ENCODE data around the gene FGF4. TPM values are rescaled to one million over a fixed set of nuclear protein-coding genes. Genes with fewer than 3 reads are reported as not detected.

FGF4 gene
- total and polyA plus RNA-seq, 4 donors: not detected

Other genes with a start within 250 kb of the FGF4 start
- 10 to 100 TPM; 35.5 to 71.1 TPM for gene CCND1, start 134.2 kb downstream of the FGF4 start, total RNA-seq
- gene CCND1, start 134.2 kb downstream of the FGF4 start, polyA plus RNA-seq: 100 to 1,000 TPM in 1 of 2 donors, 10 to 100 TPM in 1; 28.9 to 100 TPM
- gene LTO1, start 100.0 kb downstream of the FGF4 start, total RNA-seq: 10 to 100 TPM in 1 of 2 donors, 1 to 10 TPM in 1; 8.3 to 12.3 TPM
- gene LTO1, start 100.0 kb downstream of the FGF4 start, polyA plus RNA-seq: 1 to 10 TPM; 4.9 to 6.4 TPM
- not detected for gene FGF19, start 71.3 kb downstream of the FGF4 start, total RNA-seq
- gene FGF19, start 71.3 kb downstream of the FGF4 start, polyA plus RNA-seq: under 1 TPM in 1 of 2 donors, not detected in 1; 0.09 TPM
- gene FGF3, start 44.1 kb upstream of the FGF4 start, total RNA-seq: not detected
- not detected for gene FGF3, start 44.1 kb upstream of the FGF4 start, polyA plus RNA-seq